Body of pancreas (tissue), 4 donors: ENCODE measurements around the gene DAPK1.

Source experiments
- CTCF ChIP-seq, 7 experiments: fragments of 450-650 bp in 4 of 7; fragments of 200-600 bp in 3 of 7; sonication (generic) in 3 of 7; IDR thresholded peaks; one replicate each; pipeline ENCODE4 v1.5.1; 2016 to 2019; ENCODE audit warnings: antibody characterized with exemption in 7 of 7
- POLR2A ChIP-seq, 3 donors: fragments of 450-650 bp; IDR thresholded peaks; one replicate each; pipeline ENCODE4 v1.6.1; 2016; ENCODE audit warnings: antibody characterized with exemption in 3 of 3, mild to moderate bottlenecking in 2 of 3

GRCh38 chr9:87467187-87467586, 30.5 kb upstream of the DAPK1 start:
- TF ChIP-seq CTCF (IDR thresholded peaks at IDR 0.05) (no peak), POLR2A (IDR thresholded peaks at IDR 0.05) (no peak)
